NT2/D1 (cell line): ENCODE measurements around the gene KRT78.

Source experiments
- SUZ12 ChIP-seq: IDR thresholded peaks from 2 replicates; pipeline ENCODE4 v1.6.1; 2011; ENCODE audit not compliant: insufficient read length, insufficient read depth; ENCODE audit errors: extremely low read depth
- YY1 ChIP-seq: IDR thresholded peaks from 2 replicates; pipeline ENCODE4 v1.6.1; 2011; ENCODE audit not compliant: insufficient read length, insufficient read depth
- ZNF274 ChIP-seq: IDR thresholded peaks from 2 replicates; pipeline ENCODE4 v1.6.1; 2011; ENCODE audit warnings: mild to moderate bottlenecking, low read depth, low read length

GRCh38 chr12:52807544-52808470 is 41.0 kb downstream of the KRT78 start:
- TF ChIP-seq SUZ12 (no peak), YY1 (no peak), ZNF274 (no peak)
